Ishikawa (cell line): Measurements from ENCODE around the gene SH3RF2.

ENCODE experiments used
- CEBPB ChIP-seq: IDR thresholded peaks from 2 replicates; pipeline ENCODE4 v1.6.1; 2012
- CREB1 ChIP-seq: IDR thresholded peaks from 2 replicates; pipeline ENCODE4 v1.6.1; 2012; ENCODE audit warnings: low read depth
- EGR1 ChIP-seq: IDR thresholded peaks from 2 replicates; pipeline ENCODE4 v1.6.1; 2012
- EP300 ChIP-seq: IDR thresholded peaks from 2 replicates; pipeline ENCODE4 v1.6.1; 2012; ENCODE audit warnings: borderline replicate concordance
- FOXM1 ChIP-seq: IDR thresholded peaks from 2 replicates; pipeline ENCODE4 v1.6.1; 2012; ENCODE audit warnings: low read depth, borderline replicate concordance
- MAX ChIP-seq: IDR thresholded peaks from 2 replicates; pipeline ENCODE4 v1.6.1; 2012
- NFIC ChIP-seq: IDR thresholded peaks from 2 replicates; pipeline ENCODE4 v1.6.1; 2012
- RAD21 ChIP-seq: IDR thresholded peaks from 2 replicates; pipeline ENCODE4 v1.6.1; 2012; ENCODE audit warnings: low read depth
- REST ChIP-seq: IDR thresholded peaks from 2 replicates; pipeline ENCODE4 v1.6.1; 2012; ENCODE audit warnings: low read depth, mild to moderate bottlenecking
- TAF1 ChIP-seq: IDR thresholded peaks from 2 replicates; pipeline ENCODE4 v1.6.1; 2012; ENCODE audit warnings: low read depth, mild to moderate bottlenecking
- TCF12 ChIP-seq: IDR thresholded peaks from 2 replicates; pipeline ENCODE4 v1.6.1; 2012; ENCODE audit warnings: low read depth
- TEAD4 ChIP-seq: IDR thresholded peaks from 2 replicates; pipeline ENCODE4 v1.6.1; 2012
- YY1 ChIP-seq: IDR thresholded peaks from 2 replicates; pipeline ENCODE4 v1.6.1; 2012; ENCODE audit warnings: low read depth
- ZBTB7A ChIP-seq: IDR thresholded peaks from 2 replicates; pipeline ENCODE4 v1.6.1; 2012; ENCODE audit warnings: low read depth

GRCh38 chr5:145996135-145996534 is 59.8 kb downstream of the SH3RF2 start:
- TF ChIP-seq MAX (no peak), FOXM1 (no peak), CEBPB (no peak), NFIC (no peak), REST (no peak), EGR1 (no peak), YY1 (no peak), RAD21 (no peak), EP300 (no peak), TAF1 (no peak), TCF12 (no peak), CREB1 (no peak), ZBTB7A (no peak), TEAD4 (no peak)
